HepG2 (cell line): Measurements from ENCODE around the gene SLC13A3. TPM values are rescaled to one million over a fixed set of nuclear protein-coding genes. Genes with fewer than 3 reads are reported as not detected.

Experiments used
- CBFB ChIP-seq: sonication (generic); formaldehyde crosslinking; IDR thresholded peaks from 2 replicates; pipeline ENCODE4 v1.4.0; 2020; ENCODE audit warnings: missing genetic modification reagents
- FOXJ3 ChIP-seq: sonication (generic); formaldehyde crosslinking; IDR thresholded peaks from 2 replicates; pipeline ENCODE4 v1.4.0; 2020; ENCODE audit warnings: missing genetic modification reagents, mild to moderate bottlenecking, borderline replicate concordance
- GABPB1 ChIP-seq: IDR thresholded peaks from 2 replicates; pipeline ENCODE4 v1.6.1; 2016; ENCODE audit warnings: mild to moderate bottlenecking, missing genetic modification reagents, moderate library complexity, missing compliant biosample characterization
- KDM4B ChIP-seq: sonication (generic); formaldehyde crosslinking; IDR thresholded peaks from 2 replicates; pipeline ENCODE4 v1.4.0; 2020; ENCODE audit warnings: missing genetic modification reagents
- MEF2D ChIP-seq: sonication (generic); formaldehyde crosslinking; IDR thresholded peaks from 2 replicates; pipeline ENCODE4 v1.5.1; 2020; ENCODE audit warnings: mild to moderate bottlenecking, missing genetic modification reagents
- MTF2 ChIP-seq: sonication (generic); formaldehyde crosslinking; IDR thresholded peaks from 2 replicates; pipeline ENCODE4 v1.5.0; 2020; ENCODE audit warnings: missing genetic modification reagents, borderline replicate concordance
- SMARCC2 ChIP-seq: fragments of 450-650 bp; IDR thresholded peaks from 2 replicates; pipeline ENCODE4 v1.6.1; 2017; ENCODE audit warnings: antibody characterized with exemption, mild to moderate bottlenecking
- SNRNP70 ChIP-seq: fragments of 200-400 bp; formaldehyde crosslinking; IDR thresholded peaks from 2 replicates; pipeline ENCODE4 v1.6.1; 2017; ENCODE audit warnings: mild to moderate bottlenecking, low read depth, low read length, moderate library complexity
- SOX13 ChIP-seq, 3 experiments: fragments of 450-650 bp in 1 of 3; sonication (generic) in 1 of 3; formaldehyde crosslinking in 1 of 3; IDR thresholded peaks in 2 of 3; conservative IDR thresholded peaks in 1 of 3; 2 replicates each; pipeline versions ENCODE4 v1.5.0 to v1.6.1; 2016 to 2020; ENCODE audit warnings: antibody characterized with exemption in 1 of 3, mild to moderate bottlenecking in 1 of 3, missing compliant biosample characterization in 1 of 3, missing genetic modification reagents in 1 of 3, moderate library complexity in 1 of 3
- STAT5B ChIP-seq: sonication (generic); formaldehyde crosslinking; IDR thresholded peaks from 2 replicates; pipeline ENCODE4 v1.4.0; 2020; ENCODE audit warnings: missing genetic modification reagents
- ZBTB42 ChIP-seq: sonication (generic); formaldehyde crosslinking; IDR thresholded peaks from 2 replicates; pipeline ENCODE4 v1.5.0; 2020; ENCODE audit warnings: mild to moderate bottlenecking, missing genetic modification reagents
- ZKSCAN1 ChIP-seq: fragments of 150-350 bp; IDR thresholded peaks from 2 replicates; pipeline ENCODE4 v1.6.1; 2014; ENCODE audit warnings: low read length
- ZNF331 ChIP-seq: sonication (generic); formaldehyde crosslinking; IDR thresholded peaks from 2 replicates; pipeline ENCODE4 v1.4.0; 2020; ENCODE audit warnings: missing genetic modification reagents
- ZNF747 ChIP-seq: sonication (generic); formaldehyde crosslinking; IDR thresholded peaks from 2 replicates; pipeline ENCODE4 v1.8.1; 2023; ENCODE audit warnings: missing genetic modification reagents, mild to moderate bottlenecking, borderline replicate concordance
- ZNF766 ChIP-seq: sonication (generic); formaldehyde crosslinking; IDR thresholded peaks from 2 replicates; pipeline ENCODE4 v1.5.0; 2020; ENCODE audit warnings: missing genetic modification reagents, borderline replicate concordance
- polyA plus RNA-seq, 8 experiments: library from polyadenylated mRNA; depleted of rRNA in 3 of 8; stranded (reverse) in 7 of 8; unstranded in 1 of 8; fragments of >200 nt; fragmentation: Illumina TruSeq in 4 of 8; extraction: Trizol in 4 of 8; gene quantifications; 2 replicates each; pipeline versions ENCODE4 v1.2.1 to v1.2.3, GENCODE V29; 2011 to 2016; ENCODE audit warnings: low read depth in 4 of 8, missing spikeins in 1 of 8, mixed read lengths in 1 of 8; ENCODE audit not compliant: insufficient read depth in 1 of 8
- total RNA-seq, 5 experiments: library from RNA; depleted of rRNA; stranded (reverse); fragments of >200 nt; fragmentation: Illumina TruSeq; extraction: Trizol; gene quantifications; 2 replicates each; pipeline ENCODE4 v1.2.3, GENCODE V29; 2016; ENCODE audit warnings: low read depth in 1 of 5
- TF ChIP-seq, protein P1 (sequence below): sonication (generic); formaldehyde crosslinking; IDR thresholded peaks from 2 replicates; pipeline ENCODE4 v1.4.0; 2020; ENCODE audit warnings: missing genetic modification reagents
- TF ChIP-seq, protein P2 (sequence below): sonication (generic); formaldehyde crosslinking; IDR thresholded peaks from 2 replicates; pipeline ENCODE4 v1.4.0; 2020; ENCODE audit warnings: missing genetic modification reagents
- TF ChIP-seq, protein P3 (sequence below): sonication (generic); formaldehyde crosslinking; IDR thresholded peaks from 2 replicates; pipeline ENCODE4 v1.4.0; 2020; ENCODE audit warnings: mild to moderate bottlenecking, missing genetic modification reagents, borderline replicate concordance
- TF ChIP-seq, protein P4 (sequence below): sonication (generic); formaldehyde crosslinking; IDR thresholded peaks from 2 replicates; pipeline ENCODE4 v1.4.0; 2020; ENCODE audit warnings: missing genetic modification reagents, borderline replicate concordance
- TF ChIP-seq, protein P5 (sequence below): sonication (generic); formaldehyde crosslinking; IDR thresholded peaks from 2 replicates; pipeline ENCODE4 v1.4.0; 2020; ENCODE audit warnings: missing genetic modification reagents, borderline replicate concordance

SLC13A3 gene
- total and polyA plus RNA-seq, 2 of the 13 experiments (the other 11 are each of a cell fraction or from before 2014, with no cell fraction given) = 66.5 to 76.0 TPM

DNA sequence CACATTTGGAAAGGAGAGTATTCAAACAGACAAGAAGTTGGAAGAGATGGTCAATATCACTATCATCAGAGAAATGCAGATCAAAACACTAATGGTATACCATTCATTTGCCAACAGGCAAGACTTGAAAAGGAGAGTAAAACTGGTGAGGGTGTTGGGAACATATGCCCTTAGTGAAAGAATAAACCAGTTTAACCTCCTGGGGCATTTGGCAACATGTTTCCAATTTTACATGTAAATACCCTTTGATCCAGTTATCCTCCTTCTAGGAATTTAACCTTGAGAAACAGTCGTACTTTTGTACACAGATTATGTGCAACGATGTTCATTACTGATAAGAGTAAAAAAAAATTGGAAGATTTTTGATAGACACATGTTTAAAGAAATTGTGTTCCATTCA, 66.8 kb downstream of the SLC13A3 start (continued):
- TF ChIP-seq SMARCC2 = no peak
- TF ChIP-seq MTF2 (CRISPR knock-in tag) = no peak
- TF ChIP-seq, protein P1, sequence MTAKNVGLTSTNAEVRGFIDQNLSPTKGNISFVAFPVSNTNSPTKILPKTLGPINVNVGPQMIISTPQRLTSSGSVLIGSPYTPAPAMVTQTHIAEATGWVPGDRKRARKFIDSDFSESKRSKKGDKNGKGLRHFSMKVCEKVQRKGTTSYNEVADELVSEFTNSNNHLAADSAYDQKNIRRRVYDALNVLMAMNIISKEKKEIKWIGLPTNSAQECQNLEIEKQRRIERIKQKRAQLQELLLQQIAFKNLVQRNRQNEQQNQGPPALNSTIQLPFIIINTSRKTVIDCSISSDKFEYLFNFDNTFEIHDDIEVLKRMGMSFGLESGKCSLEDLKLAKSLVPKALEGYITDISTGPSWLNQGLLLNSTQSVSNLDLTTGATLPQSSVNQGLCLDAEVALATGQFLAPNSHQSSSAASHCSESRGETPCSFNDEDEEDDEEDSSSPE (CRISPR knock-in tag) = no peak
- TF ChIP-seq, protein P2, sequence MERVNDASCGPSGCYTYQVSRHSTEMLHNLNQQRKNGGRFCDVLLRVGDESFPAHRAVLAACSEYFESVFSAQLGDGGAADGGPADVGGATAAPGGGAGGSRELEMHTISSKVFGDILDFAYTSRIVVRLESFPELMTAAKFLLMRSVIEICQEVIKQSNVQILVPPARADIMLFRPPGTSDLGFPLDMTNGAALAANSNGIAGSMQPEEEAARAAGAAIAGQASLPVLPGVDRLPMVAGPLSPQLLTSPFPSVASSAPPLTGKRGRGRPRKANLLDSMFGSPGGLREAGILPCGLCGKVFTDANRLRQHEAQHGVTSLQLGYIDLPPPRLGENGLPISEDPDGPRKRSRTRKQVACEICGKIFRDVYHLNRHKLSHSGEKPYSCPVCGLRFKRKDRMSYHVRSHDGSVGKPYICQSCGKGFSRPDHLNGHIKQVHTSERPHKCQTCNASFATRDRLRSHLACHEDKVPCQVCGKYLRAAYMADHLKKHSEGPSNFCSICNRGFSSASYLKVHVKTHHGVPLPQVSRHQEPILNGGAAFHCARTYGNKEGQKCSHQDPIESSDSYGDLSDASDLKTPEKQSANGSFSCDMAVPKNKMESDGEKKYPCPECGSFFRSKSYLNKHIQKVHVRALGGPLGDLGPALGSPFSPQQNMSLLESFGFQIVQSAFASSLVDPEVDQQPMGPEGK (CRISPR knock-in tag) = 0 out of 2 replicates have a peak, but pooled peaks have one; percentile 28
- TF ChIP-seq, protein P3, sequence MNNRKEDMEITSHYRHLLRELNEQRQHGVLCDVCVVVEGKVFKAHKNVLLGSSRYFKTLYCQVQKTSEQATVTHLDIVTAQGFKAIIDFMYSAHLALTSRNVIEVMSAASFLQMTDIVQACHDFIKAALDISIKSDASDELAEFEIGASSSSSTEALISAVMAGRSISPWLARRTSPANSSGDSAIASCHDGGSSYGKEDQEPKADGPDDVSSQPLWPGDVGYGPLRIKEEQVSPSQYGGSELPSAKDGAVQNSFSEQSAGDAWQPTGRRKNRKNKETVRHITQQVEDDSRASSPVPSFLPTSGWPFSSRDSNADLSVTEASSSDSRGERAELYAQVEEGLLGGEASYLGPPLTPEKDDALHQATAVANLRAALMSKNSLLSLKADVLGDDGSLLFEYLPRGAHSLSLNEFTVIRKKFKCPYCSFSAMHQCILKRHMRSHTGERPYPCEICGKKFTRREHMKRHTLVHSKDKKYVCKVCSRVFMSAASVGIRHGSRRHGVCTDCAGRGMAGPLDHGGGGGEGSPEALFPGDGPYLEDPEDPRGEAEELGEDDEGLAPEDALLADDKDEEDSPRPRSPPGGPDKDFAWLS = no peak
- no peak for TF ChIP-seq CBFB
- TF ChIP-seq SNRNP70 = no peak
- TF ChIP-seq FOXJ3 = peak; percentile 72; the same call in 1 of the 2 replicates
- TF ChIP-seq ZNF766 (CRISPR knock-in tag) = no peak
- no peak for TF ChIP-seq ZNF747 (CRISPR knock-in tag)
- no peak for TF ChIP-seq ZBTB42 (CRISPR knock-in tag)
- peak; percentile 82 for TF ChIP-seq MEF2D (CRISPR knock-in tag)
- TF ChIP-seq GABPB1 = no peak
- TF ChIP-seq, protein P4, sequence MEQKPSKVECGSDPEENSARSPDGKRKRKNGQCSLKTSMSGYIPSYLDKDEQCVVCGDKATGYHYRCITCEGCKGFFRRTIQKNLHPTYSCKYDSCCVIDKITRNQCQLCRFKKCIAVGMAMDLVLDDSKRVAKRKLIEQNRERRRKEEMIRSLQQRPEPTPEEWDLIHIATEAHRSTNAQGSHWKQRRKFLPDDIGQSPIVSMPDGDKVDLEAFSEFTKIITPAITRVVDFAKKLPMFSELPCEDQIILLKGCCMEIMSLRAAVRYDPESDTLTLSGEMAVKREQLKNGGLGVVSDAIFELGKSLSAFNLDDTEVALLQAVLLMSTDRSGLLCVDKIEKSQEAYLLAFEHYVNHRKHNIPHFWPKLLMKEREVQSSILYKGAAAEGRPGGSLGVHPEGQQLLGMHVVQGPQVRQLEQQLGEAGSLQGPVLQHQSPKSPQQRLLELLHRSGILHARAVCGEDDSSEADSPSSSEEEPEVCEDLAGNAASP (CRISPR knock-in tag) = peak; percentile 69; the same call in 1 of the 2 replicates
- TF ChIP-seq ZKSCAN1 = no peak
- TF ChIP-seq, protein P5, sequence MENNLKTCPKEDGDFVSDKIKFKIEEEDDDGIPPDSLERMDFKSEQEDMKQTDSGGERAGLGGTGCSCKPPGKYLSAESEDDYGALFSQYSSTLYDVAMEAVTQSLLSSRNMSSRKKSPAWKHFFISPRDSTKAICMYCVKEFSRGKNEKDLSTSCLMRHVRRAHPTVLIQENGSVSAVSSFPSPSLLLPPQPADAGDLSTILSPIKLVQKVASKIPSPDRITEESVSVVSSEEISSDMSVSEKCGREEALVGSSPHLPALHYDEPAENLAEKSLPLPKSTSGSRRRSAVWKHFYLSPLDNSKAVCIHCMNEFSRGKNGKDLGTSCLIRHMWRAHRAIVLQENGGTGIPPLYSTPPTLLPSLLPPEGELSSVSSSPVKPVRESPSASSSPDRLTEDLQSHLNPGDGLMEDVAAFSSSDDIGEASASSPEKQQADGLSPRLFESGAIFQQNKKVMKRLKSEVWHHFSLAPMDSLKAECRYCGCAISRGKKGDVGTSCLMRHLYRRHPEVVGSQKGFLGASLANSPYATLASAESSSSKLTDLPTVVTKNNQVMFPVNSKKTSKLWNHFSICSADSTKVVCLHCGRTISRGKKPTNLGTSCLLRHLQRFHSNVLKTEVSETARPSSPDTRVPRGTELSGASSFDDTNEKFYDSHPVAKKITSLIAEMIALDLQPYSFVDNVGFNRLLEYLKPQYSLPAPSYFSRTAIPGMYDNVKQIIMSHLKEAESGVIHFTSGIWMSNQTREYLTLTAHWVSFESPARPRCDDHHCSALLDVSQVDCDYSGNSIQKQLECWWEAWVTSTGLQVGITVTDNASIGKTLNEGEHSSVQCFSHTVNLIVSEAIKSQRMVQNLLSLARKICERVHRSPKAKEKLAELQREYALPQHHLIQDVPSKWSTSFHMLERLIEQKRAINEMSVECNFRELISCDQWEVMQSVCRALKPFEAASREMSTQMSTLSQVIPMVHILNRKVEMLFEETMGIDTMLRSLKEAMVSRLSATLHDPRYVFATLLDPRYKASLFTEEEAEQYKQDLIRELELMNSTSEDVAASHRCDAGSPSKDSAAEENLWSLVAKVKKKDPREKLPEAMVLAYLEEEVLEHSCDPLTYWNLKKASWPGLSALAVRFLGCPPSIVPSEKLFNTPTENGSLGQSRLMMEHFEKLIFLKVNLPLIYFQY (CRISPR knock-in tag) = no peak
- TF ChIP-seq SOX13 (IDR thresholded peaks at IDR 0.05) = no peak
- peak in 1 of 2 experiments; percentile 82; a peak in 2 of 4 replicates for TF ChIP-seq SOX13 (CRISPR knock-in tag; conservative IDR thresholded peaks at IDR 0.05 in 1 of 2, IDR thresholded peaks at IDR 0.05 in 1 of 2)
- 0 out of 2 replicates have a peak, but pooled peaks have one; percentile 44 for TF ChIP-seq ZNF331 (CRISPR knock-in tag)
- no peak for TF ChIP-seq KDM4B (CRISPR knock-in tag)
- no peak for TF ChIP-seq STAT5B
